ENCODE measurements around the gene CRIP1.

CRIP1 gene

GRCh38 chr14:105469456-105470349 is 17.0 kb upstream of the CRIP1 start:
- no peak for DNase-seq

GRCh38 chr14:105470350-105471296 is 16.1 kb upstream of the CRIP1 start:
- DNase-seq, result no peak

GRCh38 chr14:105471297-105471821 is 15.3 kb upstream of the CRIP1 start:
- DNase-seq, result peak in 10 of 58 donors; percentile 5 to 69 (median 30)

- DNase-seq, result no peak
These were observed 14.7 kb upstream of the CRIP1 start for GRCh38 chr14:105471823-105472485.

- no peak for DNase-seq
These were observed 14.1 kb upstream of the CRIP1 start for GRCh38 chr14:105472486-105472991.

DNA sequence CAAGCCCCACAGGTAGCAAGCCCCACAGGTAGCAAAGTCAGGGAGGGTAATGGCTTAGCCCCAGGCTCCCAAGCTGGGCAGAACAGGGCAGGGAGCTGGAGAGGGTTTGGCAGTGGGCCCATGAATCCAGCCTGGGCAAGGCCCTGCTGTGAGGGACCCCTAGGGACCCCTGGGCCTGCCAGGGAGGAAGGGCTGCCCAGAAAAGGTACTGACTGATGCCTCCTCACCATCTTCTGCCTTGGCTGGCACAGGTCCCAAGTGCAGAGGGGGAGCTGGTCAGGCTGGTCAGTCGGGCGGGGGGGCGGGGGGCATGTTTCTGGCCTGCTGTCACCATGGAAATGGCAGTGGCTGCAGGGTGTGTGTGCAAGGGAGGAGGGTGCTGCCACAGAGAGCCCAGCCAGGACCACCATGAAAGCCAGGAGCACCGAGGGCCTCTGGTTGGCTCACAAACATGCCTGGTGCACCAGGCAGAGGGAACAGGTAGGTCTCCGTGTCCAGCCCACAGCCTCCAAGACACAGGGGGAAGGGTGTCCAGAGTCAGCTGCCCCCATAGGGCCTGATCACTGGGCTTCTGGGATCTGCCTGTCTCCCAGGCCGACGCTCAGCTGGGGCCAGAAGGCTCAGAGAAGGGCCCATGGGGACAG is 13.5 kb upstream of the CRIP1 start:
- peak in 2 of 58 donors; percentile 19 to 51 for DNase-seq

DNA sequence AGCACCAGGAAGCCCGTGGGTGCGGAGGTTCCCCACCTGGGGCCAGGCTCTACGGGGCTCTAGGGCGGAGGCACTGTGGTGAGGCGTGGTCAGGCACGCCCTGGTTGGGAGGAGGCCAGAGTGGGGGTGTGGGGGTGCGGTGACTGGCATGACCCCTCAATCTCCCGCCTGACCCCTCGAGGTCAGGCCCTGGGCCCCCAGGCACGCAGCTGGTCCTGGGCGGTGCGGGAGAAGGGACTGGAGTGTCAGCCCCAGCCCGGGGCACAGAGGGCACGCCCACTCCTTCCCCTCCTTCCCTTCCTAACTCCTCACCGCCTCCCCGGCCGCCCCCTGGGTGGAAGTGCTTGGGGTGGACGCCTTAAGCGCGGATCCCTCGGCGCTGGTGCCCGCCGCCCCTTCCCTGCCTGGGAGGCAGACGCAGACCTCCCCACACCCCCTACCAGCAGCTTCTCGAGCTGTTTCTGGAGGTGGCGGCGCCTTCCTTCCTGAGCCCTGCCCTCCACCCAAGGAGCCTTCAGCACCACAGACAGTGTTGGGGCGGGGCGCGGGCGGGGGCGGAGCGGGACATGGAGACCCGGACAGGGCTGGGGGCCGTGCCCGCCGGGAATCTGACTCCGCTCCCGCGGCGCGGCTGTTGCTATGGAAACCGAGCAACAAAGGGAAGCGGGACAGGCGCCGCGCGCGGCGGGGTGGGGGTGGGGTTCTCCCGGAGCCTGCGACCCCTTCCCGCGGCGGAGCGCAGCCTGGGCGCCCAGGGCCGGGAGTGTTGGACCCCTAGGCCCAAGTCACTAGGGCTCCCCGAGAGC is 12.8 kb upstream of the CRIP1 start:
- peak in 51 of 58 donors; percentile 12 to 81 (median 53) for DNase-seq

- peak in 7 of 58 donors; percentile 23 to 53 (median 28) for DNase-seq
These were observed 12.0 kb upstream of the CRIP1 start, which contains the start of gene CRIP2 for GRCh38 chr14:105474483-105475268. Gene CRIP2, plus strand, starts transcription at chr14:105474821. Its CDS starts 42 bp downstream, at chr14:105474863.

- DNase-seq, result peak in 7 of 58 donors; percentile 10 to 77 (median 56)
These were observed 11.2 kb upstream of the CRIP1 start for GRCh38 chr14:105475269-105476096.

GRCh38 chr14:105476097-105476830 is 10.4 kb upstream of the CRIP1 start:
- peak in 57 of 58 donors; percentile 55 to 91 (median 84) for DNase-seq

- DNase-seq, result no peak
These were observed 9.6 kb upstream of the CRIP1 start for GRCh38 chr14:105476831-105477659.

DNA sequence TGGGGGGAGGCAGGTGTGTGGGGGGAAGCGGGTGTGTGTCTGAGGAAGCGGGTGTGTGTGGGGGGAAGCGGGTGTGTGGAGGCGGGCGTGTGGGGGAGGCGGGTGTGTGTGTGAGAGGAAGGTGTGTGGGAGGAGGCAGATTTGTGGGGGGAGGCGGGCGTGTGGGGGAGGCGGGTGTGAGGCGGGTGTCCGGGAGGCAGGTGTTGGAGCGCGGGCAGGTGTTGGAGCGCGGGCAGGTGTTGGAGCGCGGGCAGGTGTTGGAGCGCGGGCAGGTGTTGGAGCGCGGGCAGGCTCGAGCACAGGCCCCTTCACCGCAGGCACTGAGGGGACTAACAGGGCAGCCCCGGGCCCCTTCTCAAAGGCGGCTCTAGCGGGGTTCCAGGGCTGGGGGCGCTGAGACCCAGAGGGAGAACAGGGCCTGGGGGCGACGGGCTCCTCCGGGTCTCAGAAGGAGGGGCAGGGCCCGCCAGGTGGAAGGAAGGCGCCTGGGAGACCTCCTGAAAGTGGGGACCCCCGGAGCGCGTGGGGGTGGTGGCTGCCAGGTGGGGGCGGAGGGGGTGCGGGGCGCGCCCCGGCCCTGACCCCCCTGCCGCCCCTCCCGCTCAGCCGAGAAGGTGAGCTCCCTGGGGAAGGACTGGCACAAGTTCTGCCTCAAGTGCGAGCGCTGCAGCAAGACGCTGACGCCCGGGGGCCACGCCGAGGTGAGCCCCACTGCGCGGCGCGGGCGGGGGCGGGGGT is 8.9 kb upstream of the CRIP1 start:
- peak in 2 of 58 donors; percentile 5 to 26 for DNase-seq

- no peak for DNase-seq
These were observed 8.1 kb upstream of the CRIP1 start for GRCh38 chr14:105478398-105479251.

All from anterior cingulate cortex (tissue), 58 donors.